ENCODE results near the gene PFDN2. TPM values are rescaled to one million over a fixed set of nuclear protein-coding genes. Genes with fewer than 3 reads are reported as not detected.

Gene PFDN2
- total and polyA plus RNA-seq, 2 donors (not counting 3 experiments of a cell fraction or from before 2014, with no cell fraction given): 104 to 157 TPM

GRCh38 chr1:161122967-161123366, 5.1 kb upstream of the PFDN2 start:
- peaks cover 18 to 39% of the 10 kb centered on the region in 2 experiments for H3K36me3 ChIP-seq (ENCODE audit: control insufficient read depth in 2 of 2, extremely low read depth in 1 of 2, insufficient read depth in 2 of 2, low read length in 2 of 2)
- BruUV-seq (replicated peaks): no TSS peak
- H3K9ac ChIP-seq (replicated peaks; ENCODE audit: extremely low read depth, insufficient read depth, low read length): no peak overlapping the region
- peaks cover 30% of the 10 kb centered on the region for H3K79me2 ChIP-seq (ENCODE audit: control insufficient read depth, insufficient read depth, low read length)
- no peak overlapping the region for H3K4me3 ChIP-seq (replicated peaks in 1 of 3; ENCODE audit: insufficient read depth in 1 of 3, low read depth in 1 of 3, low read length in 3 of 3)
- DNase-seq (ENCODE audit: low read depth, low spot score) (no peak), FAIRE-seq (no peak)
- no peak for TF ChIP-seq JUN (IDR thresholded peaks at IDR 0.05; ENCODE audit: borderline replicate concordance, insufficient read depth, insufficient read length, low read depth)
- TF ChIP-seq POLR2AphosphoS5 (IDR thresholded peaks at IDR 0.05; ENCODE audit: insufficient read depth, low read depth, low read length): no peak
- no peak for TF ChIP-seq POLR2A (IDR thresholded peaks at IDR 0.05; ENCODE audit: low read depth, low read length)
- TF ChIP-seq GATA2 (IDR thresholded peaks at IDR 0.05; ENCODE audit: insufficient read depth, insufficient read length, low read depth, low read length): no peak
- no peak for TF ChIP-seq EZH2 (IDR thresholded peaks at IDR 0.05; ENCODE audit: borderline replicate concordance, low read depth, low read length, severe bottlenecking)
- no peak for TF ChIP-seq MAX (IDR thresholded peaks at IDR 0.05; ENCODE audit: insufficient read depth, insufficient read length)
- no peaks in the 10 kb centered on the region for H4K20me1 ChIP-seq (replicated peaks; ENCODE audit: control insufficient read depth, extremely low read depth, insufficient read depth, low read length)
- no peak overlapping the region for H2AFZ ChIP-seq (ENCODE audit: low read depth, low read length)
- H3K9me1 ChIP-seq (replicated peaks; ENCODE audit: control insufficient read depth, extremely low read depth, insufficient read depth, low read length): no peaks in the 10 kb centered on the region
- dilution Hi-C loops (cut with MboI; ENCODE audit: extremely low pct_ligation_motif_present, low sequenced_read_pairs) (no loop called here), intact Hi-C loops (cut with micrococcal nuclease) (no loop called here)
- H3K27ac ChIP-seq (ENCODE audit: insufficient read depth, low read depth, low read length): no peak overlapping the region
- H3K9me3 ChIP-seq (replicated peaks; ENCODE audit: control insufficient read depth, insufficient read depth, low read length): no peaks in the 10 kb centered on the region
- ChIA-PET POLR2A (no interaction called here), CTCF (no interaction called here)
- no peaks in the 10 kb centered on the region for H3K27me3 ChIP-seq (ENCODE audit: control insufficient read depth in 2 of 2, insufficient read depth in 2 of 2, low read length in 2 of 2)
- peaks cover 11% of the 10 kb centered on the region for H3K4me1 ChIP-seq (ENCODE audit: control insufficient read depth, extremely low read depth, insufficient read depth, low read length)
- H3K4me2 ChIP-seq (ENCODE audit: insufficient read depth, low read length): no peak overlapping the region

GRCh38 chr1:161121834-161122233, 4.0 kb upstream of the PFDN2 start:
- H3K79me2 ChIP-seq (ENCODE audit: control insufficient read depth, insufficient read depth, low read length): peaks cover 29% of the 10 kb centered on the region
- peaks cover 18 to 39% of the 10 kb centered on the region in 2 experiments for H3K36me3 ChIP-seq (ENCODE audit: control insufficient read depth in 2 of 2, extremely low read depth in 1 of 2, insufficient read depth in 2 of 2, low read length in 2 of 2)
- no peaks in the 10 kb centered on the region for H3K9me1 ChIP-seq (replicated peaks; ENCODE audit: control insufficient read depth, extremely low read depth, insufficient read depth, low read length)
- H3K4me3 ChIP-seq (replicated peaks in 1 of 3; ENCODE audit: insufficient read depth in 1 of 3, low read depth in 1 of 3, low read length in 3 of 3): no peak overlapping the region
- TF ChIP-seq POLR2A (IDR thresholded peaks at IDR 0.05; ENCODE audit: low read depth, low read length) (no peak), MAX (IDR thresholded peaks at IDR 0.05; ENCODE audit: insufficient read depth, insufficient read length) (no peak), CTCF (IDR thresholded peaks at IDR 0.05; ENCODE audit: extremely low read depth in 1 of 2, insufficient read depth in 1 of 2, low read depth in 1 of 2, low read length in 2 of 2) (no peak), GATA2 (IDR thresholded peaks at IDR 0.05; ENCODE audit: insufficient read depth, insufficient read length, low read depth, low read length) (no peak), JUN (IDR thresholded peaks at IDR 0.05; ENCODE audit: borderline replicate concordance, insufficient read depth, insufficient read length, low read depth) (no peak), MYC (IDR thresholded peaks at IDR 0.05; ENCODE audit: low read depth, low read length) (no peak), POLR2AphosphoS5 (IDR thresholded peaks at IDR 0.05; ENCODE audit: insufficient read depth, low read depth, low read length) (no peak), FOS (IDR thresholded peaks at IDR 0.05; ENCODE audit: borderline replicate concordance, insufficient read depth, low read length) (no peak), EZH2 (IDR thresholded peaks at IDR 0.05; ENCODE audit: borderline replicate concordance, low read depth, low read length, severe bottlenecking) (no peak)
- dilution Hi-C loops (cut with MboI; ENCODE audit: extremely low pct_ligation_motif_present, low sequenced_read_pairs) (no loop called here), intact Hi-C loops (cut with micrococcal nuclease) (no loop called here)
- no peak overlapping the region for H3K27ac ChIP-seq (ENCODE audit: insufficient read depth, low read depth, low read length)
- DNase-seq (ENCODE audit: low read depth, low spot score) (no peak), FAIRE-seq (no peak)
- H3K4me2 ChIP-seq (ENCODE audit: insufficient read depth, low read length): no peak overlapping the region
- no peaks in the 10 kb centered on the region for H4K20me1 ChIP-seq (replicated peaks; ENCODE audit: control insufficient read depth, extremely low read depth, insufficient read depth, low read length)
- H2AFZ ChIP-seq (ENCODE audit: low read depth, low read length): no peak overlapping the region
- peaks cover 11% of the 10 kb centered on the region for H3K4me1 ChIP-seq (ENCODE audit: control insufficient read depth, extremely low read depth, insufficient read depth, low read length)
- CTCF ChIA-PET: interaction anchor here (1.0 to 1.1 kb wide), 2 partner anchors 14 to 19 kb away, joined by 3 to 5 read pairs; no protein-coding TSS in a partner anchor
- H3K9ac ChIP-seq (replicated peaks; ENCODE audit: extremely low read depth, insufficient read depth, low read length): no peak overlapping the region
- POLR2A ChIA-PET: no interaction called here
- no TSS peak for BruUV-seq (replicated peaks)
- H3K27me3 ChIP-seq (ENCODE audit: control insufficient read depth in 2 of 2, insufficient read depth in 2 of 2, low read length in 2 of 2): no peaks in the 10 kb centered on the region
- no peaks in the 10 kb centered on the region for H3K9me3 ChIP-seq (replicated peaks; ENCODE audit: control insufficient read depth, insufficient read depth, low read length)
